Measurements from ENCODE around the gene USP9X. TPM values are rescaled to one million over a fixed set of nuclear protein-coding genes. Genes with fewer than 3 reads are reported as not detected.

Gene USP9X
- total RNA-seq, 6 experiments from 2014 or later: 54.1 to 73.0 (median 60.9) TPM

DNA sequence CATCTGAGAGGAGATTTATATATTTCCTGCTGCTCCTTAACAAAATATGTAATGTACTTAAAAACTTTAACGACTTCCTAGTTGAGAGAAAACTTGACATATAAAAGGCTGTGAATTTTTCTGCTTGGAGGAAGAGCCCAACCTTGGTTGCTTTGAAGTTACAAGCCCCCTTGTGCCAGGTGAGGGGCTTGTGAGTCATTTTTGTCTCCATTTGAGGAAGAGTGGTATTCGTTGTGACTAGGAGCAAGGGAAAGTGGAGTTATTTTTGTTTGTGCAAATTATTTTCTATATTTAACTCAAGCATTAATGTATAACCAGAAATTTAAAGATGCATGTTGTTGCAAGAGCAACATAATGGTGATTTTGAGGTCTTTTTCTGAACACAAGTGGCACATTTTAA is 149.7 kb downstream of the USP9X start:
- DNase-seq: no peak
- TF ChIP-seq, protein P1, sequence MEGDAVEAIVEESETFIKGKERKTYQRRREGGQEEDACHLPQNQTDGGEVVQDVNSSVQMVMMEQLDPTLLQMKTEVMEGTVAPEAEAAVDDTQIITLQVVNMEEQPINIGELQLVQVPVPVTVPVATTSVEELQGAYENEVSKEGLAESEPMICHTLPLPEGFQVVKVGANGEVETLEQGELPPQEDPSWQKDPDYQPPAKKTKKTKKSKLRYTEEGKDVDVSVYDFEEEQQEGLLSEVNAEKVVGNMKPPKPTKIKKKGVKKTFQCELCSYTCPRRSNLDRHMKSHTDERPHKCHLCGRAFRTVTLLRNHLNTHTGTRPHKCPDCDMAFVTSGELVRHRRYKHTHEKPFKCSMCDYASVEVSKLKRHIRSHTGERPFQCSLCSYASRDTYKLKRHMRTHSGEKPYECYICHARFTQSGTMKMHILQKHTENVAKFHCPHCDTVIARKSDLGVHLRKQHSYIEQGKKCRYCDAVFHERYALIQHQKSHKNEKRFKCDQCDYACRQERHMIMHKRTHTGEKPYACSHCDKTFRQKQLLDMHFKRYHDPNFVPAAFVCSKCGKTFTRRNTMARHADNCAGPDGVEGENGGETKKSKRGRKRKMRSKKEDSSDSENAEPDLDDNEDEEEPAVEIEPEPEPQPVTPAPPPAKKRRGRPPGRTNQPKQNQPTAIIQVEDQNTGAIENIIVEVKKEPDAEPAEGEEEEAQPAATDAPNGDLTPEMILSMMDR (IDR thresholded peaks at IDR 0.05): no peak
- Mint-ChIP-seq H3K4me3 (no peak overlapping the region), H3K36me3 (ENCODE audit: low read depth) (peaks cover 10% of the 10 kb centered on the region), H3K27ac (no peak overlapping the region), H3K27me3 (ENCODE audit: insufficient read depth) (no peaks in the 10 kb centered on the region; the same call in 1 of the 2 replicates), H3K4me1 (ENCODE audit: low read depth) (peaks cover 22% of the 10 kb centered on the region), H3K9me3 (no peaks in the 10 kb centered on the region)

DNA sequence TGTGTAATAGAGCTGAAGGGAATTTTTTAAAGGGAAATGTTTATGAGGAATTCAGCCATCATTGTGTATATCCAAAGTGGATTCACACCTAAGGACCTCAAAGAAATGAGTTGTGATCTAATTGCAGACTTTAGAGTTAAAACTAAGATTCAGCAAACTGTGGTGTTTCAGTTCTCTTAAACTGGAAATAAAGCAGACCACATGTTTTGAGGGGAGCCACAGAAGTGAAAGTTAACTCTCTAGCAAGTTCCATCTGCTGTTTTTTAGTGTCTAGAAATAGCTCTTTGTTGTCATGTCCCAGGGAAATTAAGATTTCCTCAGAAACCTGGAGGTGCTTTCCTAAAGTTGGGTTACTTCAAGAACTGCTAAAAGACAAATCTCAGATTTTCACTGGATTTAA is 151.4 kb downstream of the USP9X start:
- peaks cover 21% of the 10 kb centered on the region for H3K4me1 Mint-ChIP-seq (ENCODE audit: low read depth)
- H3K4me3 Mint-ChIP-seq: no peak overlapping the region
- H3K36me3 Mint-ChIP-seq (ENCODE audit: low read depth): peaks cover 10% of the 10 kb centered on the region
- no peak for DNase-seq
- no peak overlapping the region for H3K27ac Mint-ChIP-seq
- H3K9me3 Mint-ChIP-seq: no peaks in the 10 kb centered on the region
- TF ChIP-seq, protein P1 (IDR thresholded peaks at IDR 0.05): no peak
- H3K27me3 Mint-ChIP-seq (ENCODE audit: insufficient read depth): no peaks in the 10 kb centered on the region; the same call in 1 of the 2 replicates

DNA sequence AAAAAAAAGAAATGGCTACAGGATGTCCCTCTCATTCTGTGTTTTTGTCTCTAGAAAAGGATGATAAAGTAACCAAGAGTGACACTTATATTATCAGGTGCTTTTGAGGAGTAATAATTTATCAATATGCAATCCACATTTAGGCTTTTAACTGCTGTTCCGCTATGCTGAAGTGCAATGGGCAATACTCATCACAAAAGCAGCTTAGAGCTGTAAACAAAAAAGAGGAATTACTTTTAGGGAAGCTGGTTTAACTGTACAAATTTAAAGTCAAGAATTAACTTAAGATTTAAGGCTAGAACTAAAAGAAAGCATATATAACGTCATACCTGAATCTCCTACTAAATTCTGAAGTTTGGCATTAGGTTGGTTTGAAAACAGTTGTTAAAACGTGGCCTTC is 155.3 kb downstream of the USP9X start:
- no peaks in the 10 kb centered on the region for H3K27me3 Mint-ChIP-seq (ENCODE audit: insufficient read depth)
- TF ChIP-seq, protein P1 (IDR thresholded peaks at IDR 0.05): no peak
- no peak overlapping the region for H3K4me3 Mint-ChIP-seq
- DNase-seq: no peak
- H3K27ac Mint-ChIP-seq: no peak overlapping the region
- peaks cover 20% of the 10 kb centered on the region for H3K4me1 Mint-ChIP-seq (ENCODE audit: low read depth)
- H3K36me3 Mint-ChIP-seq (ENCODE audit: low read depth): no peaks in the 10 kb centered on the region
- no peaks in the 10 kb centered on the region for H3K9me3 Mint-ChIP-seq

DNA sequence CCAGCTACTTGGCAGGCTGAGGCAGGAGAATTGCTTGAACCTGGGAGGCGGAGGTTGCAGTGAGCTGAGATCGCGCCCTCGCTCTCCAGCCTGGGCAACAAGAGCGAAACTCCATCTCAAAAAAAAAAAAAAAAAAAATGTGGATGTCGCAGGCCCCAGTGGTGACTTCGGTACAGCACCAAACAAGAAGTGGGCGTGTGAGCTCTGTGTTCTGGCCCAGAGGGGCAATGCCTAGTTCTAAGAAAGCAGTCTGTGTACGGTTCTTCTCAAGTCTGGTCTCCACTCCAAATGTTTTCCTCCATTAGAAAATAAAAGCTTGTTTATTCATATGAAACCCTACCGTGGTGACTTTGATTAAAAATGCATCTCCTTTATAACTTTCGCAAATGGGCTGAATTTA is 156.7 kb downstream of the USP9X start:
- DNase-seq: no peak
- Mint-ChIP-seq H3K4me3 (no peak overlapping the region), H3K27ac (no peak overlapping the region), H3K4me1 (ENCODE audit: low read depth) (peaks cover 25% of the 10 kb centered on the region), H3K27me3 (ENCODE audit: insufficient read depth) (no peaks in the 10 kb centered on the region), H3K36me3 (ENCODE audit: low read depth) (no peaks in the 10 kb centered on the region), H3K9me3 (no peaks in the 10 kb centered on the region)
- TF ChIP-seq, protein P1 (IDR thresholded peaks at IDR 0.05): no peak

DNA sequence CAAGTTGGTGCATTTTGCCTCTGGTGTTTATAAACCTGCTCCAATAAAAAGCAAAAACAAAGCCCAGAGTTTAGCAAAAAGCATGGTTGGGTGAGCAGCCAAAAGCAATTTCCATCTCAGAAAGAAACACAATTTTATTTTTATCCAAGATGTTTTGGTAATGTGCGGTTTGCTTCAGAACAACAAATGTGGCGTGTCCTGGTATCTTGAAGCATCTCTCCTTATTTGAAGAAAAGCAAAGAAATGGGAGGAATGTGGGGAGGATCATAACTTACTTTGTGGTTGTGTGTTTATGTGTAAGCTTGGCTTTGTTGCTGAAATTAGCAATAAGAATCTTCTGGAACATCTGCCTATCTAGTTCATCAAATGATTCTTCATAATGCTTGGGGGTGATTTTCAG is 160.4 kb downstream of the USP9X start:
- Mint-ChIP-seq H3K4me3 (no peak overlapping the region), H3K4me1 (ENCODE audit: low read depth) (peaks cover 12% of the 10 kb centered on the region), H3K27ac (no peak overlapping the region), H3K36me3 (ENCODE audit: low read depth) (no peaks in the 10 kb centered on the region), H3K9me3 (no peaks in the 10 kb centered on the region), H3K27me3 (ENCODE audit: insufficient read depth) (no peaks in the 10 kb centered on the region)
- TF ChIP-seq, protein P1 (IDR thresholded peaks at IDR 0.05): no peak
- peak; percentile 17 for DNase-seq

DNA sequence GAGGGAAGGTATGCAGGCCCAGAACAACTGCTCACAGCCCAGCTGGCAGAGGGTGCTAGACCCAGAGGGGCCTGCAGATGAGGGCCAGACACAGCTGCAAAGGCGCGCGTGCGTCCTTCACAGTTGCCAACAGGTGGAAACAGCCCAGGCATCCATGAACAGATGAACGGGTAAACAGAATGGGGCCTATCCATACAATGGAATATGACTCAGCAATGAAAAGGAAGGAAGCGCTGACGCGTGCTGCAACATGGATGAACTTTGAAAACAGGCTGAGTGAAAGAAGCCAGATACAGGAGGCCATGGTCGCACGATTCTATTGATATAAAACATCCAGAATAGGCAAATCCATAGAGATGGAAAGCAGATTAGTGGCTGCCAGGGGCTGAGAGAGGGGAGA is 165.6 kb downstream of the USP9X start:
- H3K4me3 Mint-ChIP-seq: no peak overlapping the region
- TF ChIP-seq, protein P1 (IDR thresholded peaks at IDR 0.05): no peak
- no peaks in the 10 kb centered on the region for H3K27me3 Mint-ChIP-seq (ENCODE audit: insufficient read depth)
- peaks cover 2% of the 10 kb centered on the region for H3K4me1 Mint-ChIP-seq (ENCODE audit: low read depth)
- H3K9me3 Mint-ChIP-seq: no peaks in the 10 kb centered on the region
- no peak for DNase-seq
- H3K27ac Mint-ChIP-seq: no peak overlapping the region
- no peaks in the 10 kb centered on the region for H3K36me3 Mint-ChIP-seq (ENCODE audit: low read depth)
